G401 (cell line): ENCODE data around the gene GAMT. TPM values are rescaled to one million over a fixed set of nuclear protein-coding genes. Genes with fewer than 3 reads are reported as not detected.

ENCODE experiments used
- DNase-seq: peaks from one replicate; pipeline ENCODE4 v3.0.0-alpha.2; 2015; ENCODE audit warnings: low spot score
- in situ Hi-C: cut with HindIII; loops from 2 replicates; pipeline ENCODE4 v1.10.0; 2016; ENCODE audit warnings: low sequenced_read_pairs, mixed read lengths
- total RNA-seq: library from RNA; depleted of rRNA; stranded (reverse); fragments of >200 nt; shearing (Covaris generic); gene quantifications from 2 replicates; pipeline ENCODE4 v1.2.3, GENCODE V29; 2014; rRNA removed

Gene GAMT
- total RNA-seq, 1 experiment from 2014 or later = 110 TPM

- in situ Hi-C loops = no loop called here
- no peak for DNase-seq
These were observed 43.7 kb downstream of the GAMT start for GRCh38 chr19:1357531-1358109.

DNA sequence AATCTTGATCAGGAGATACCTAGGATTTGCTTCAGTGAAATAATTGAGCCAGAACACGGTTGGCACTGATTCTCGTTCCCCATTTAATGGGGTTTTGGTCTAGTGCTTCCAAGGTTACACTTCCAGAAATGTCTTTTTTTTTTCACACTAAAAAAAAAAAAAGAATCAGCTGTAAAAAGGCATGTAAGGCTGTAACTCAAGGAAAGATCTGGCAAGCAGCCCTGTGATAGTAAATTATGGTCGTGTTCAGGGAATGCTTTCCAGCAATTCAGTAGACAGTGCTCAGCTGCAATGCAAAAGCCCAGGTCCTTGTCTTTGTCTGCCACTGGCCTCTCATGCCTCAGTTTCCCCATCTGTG, 44.9 kb downstream of the GAMT start:
- in situ Hi-C loops = no loop called here
- no peak for DNase-seq

GRCh38 chr19:1355568-1356507, 45.5 kb downstream of the GAMT start:
- DNase-seq = peak; percentile 72
- in situ Hi-C loops = no loop called here

- no peak for DNase-seq
- in situ Hi-C loops = no loop called here
These were observed 46.3 kb downstream of the GAMT start for GRCh38 chr19:1354970-1355567.

GRCh38 chr19:1353144-1353543, 48.2 kb downstream of the GAMT start:
- in situ Hi-C loops = no loop called here
- no peak for DNase-seq

DNA sequence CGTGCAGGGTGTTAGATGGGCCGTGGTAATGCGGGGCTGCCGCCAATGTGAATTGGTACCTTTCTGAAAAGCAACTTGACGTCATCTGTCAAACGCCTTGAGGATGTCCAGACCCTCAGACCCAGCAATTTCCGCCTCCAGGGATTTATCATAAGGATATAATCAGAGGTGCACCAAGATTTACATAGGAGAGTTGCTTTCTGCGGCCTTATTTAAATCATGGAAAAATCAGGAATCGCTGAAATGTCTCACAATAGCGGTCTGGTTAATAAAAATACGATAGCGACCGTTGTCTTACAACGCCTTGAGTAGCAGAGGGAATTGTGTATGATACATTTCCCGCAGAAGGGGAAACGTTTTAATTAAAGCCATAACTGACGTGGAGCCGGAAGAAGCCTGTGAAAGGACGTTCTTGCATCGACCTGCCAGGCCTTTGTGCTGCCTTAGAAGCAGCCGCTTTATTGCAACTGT, 49.9 kb downstream of the GAMT start:
- DNase-seq = no peak
- in situ Hi-C loops = no loop called here

DNA sequence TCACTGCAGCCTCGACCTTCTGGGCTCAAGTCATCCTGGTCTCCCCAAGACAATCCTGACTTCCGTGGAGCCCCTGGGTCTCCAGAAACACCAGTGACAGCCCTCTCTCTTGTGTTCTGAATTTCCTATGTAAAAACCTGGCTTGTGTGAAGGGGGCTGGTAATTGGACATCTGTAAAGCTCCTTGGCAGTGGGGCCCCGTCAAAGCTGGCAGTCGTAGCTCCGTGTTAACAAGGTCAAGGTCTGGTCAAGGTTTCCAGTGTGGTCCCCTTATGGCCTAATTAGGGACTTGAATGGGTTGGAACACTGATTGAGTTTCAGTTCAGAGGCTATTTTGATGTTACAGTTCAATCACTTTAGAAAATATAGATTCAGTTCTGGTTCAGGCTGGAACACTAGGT, 50.5 kb downstream of the GAMT start:
- no peak for DNase-seq
- in situ Hi-C loops = no loop called here

DNA sequence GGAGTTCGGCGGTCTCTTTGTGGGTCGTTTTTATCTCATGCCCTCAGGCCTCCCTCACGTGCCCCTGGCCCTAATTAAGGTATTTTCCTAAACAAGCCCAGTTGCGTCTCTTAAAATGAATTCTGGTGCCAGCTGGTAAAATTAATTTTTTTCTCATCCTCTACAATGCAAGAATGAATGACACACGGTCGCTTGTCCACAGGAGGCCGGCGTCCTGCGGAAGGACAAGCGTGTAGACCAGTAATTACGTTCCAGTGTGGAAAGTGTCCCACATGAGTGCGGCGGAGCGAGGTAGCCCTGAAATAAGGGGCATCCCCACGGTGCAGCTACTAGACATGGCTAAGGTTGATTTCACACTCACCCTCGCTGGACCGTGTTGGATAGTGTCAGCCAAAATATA, 52.1 kb downstream of the GAMT start:
- DNase-seq = no peak
- in situ Hi-C loops = no loop called here

Other genes with a start within 250 kb of the GAMT start
- gene SBNO2, start 227.3 kb downstream of the GAMT start, total RNA-seq = 22.3 and 25.1 TPM in 2 replicates
- 83.6 and 94.8 TPM in 2 replicates for gene STK11, start 195.8 kb downstream of the GAMT start, total RNA-seq
- 3.6 and 5.6 TPM in 2 replicates for gene CBARP, start 163.5 kb downstream of the GAMT start, total RNA-seq
- gene ATP5F1D, start 159.8 kb downstream of the GAMT start, total RNA-seq = 61.3 and 98.5 TPM in 2 replicates
- 14.0 and 17.5 TPM in 2 replicates for gene MIDN, start 153.0 kb downstream of the GAMT start, total RNA-seq
- 196 and 215 TPM in 2 replicates for gene CIRBP, start 132.2 kb downstream of the GAMT start, total RNA-seq
- 37.9 and 45.0 TPM in 2 replicates for gene FAM174C, start 126.0 kb downstream of the GAMT start, total RNA-seq
- gene EFNA2, start 115.7 kb downstream of the GAMT start, total RNA-seq = 0.31 and 1.3 TPM in 2 replicates
- 123 TPM in 2 replicates for gene NDUFS7, start 17.6 kb downstream of the GAMT start, total RNA-seq
- 153 and 193 TPM in 2 replicates for gene DAZAP1, start 6.0 kb upstream of the GAMT start, total RNA-seq
- 1,108 and 1,164 TPM in 2 replicates for gene RPS15, start 36.9 kb upstream of the GAMT start, total RNA-seq
- 13.4 and 15.4 TPM in 2 replicates for gene APC2, start 48.6 kb upstream of the GAMT start, total RNA-seq
- 86.7 and 90.0 TPM in 2 replicates for gene C19orf25, start 77.7 kb upstream of the GAMT start, total RNA-seq
- 1.8 and 9.2 TPM in 2 replicates for gene PCSK4, start 88.8 kb upstream of the GAMT start, total RNA-seq
- 18.4 and 20.6 TPM in 2 replicates for gene REEP6, start 89.6 kb upstream of the GAMT start, total RNA-seq
- 0.62 and 2.1 TPM in 2 replicates for gene ADAMTSL5, start 111.5 kb upstream of the GAMT start, total RNA-seq
- not detected in 2 replicates for gene PLK5, start 122.5 kb upstream of the GAMT start, total RNA-seq
- 105 and 123 TPM in 2 replicates for gene MEX3D, start 166.8 kb upstream of the GAMT start, total RNA-seq
- gene MBD3, start 191.3 kb upstream of the GAMT start, total RNA-seq = 164 and 166 TPM in 2 replicates
- 141 and 200 TPM in 2 replicates for gene UQCR11, start 203.9 kb upstream of the GAMT start, total RNA-seq